HEK293 (cell line): ENCODE results near the gene MARCHF9.

Experiments used
- CTCF ChIA-PET: fragments of 350-600 bp; formaldehyde crosslinking; extraction: SDS; loops from one replicate; lab custom pipeline; 2021; ENCODE audit warnings: antibody characterized with exemption; lab: Yijun Ruan, JAX
- POLR2A ChIA-PET: fragments of 300-600 bp; formaldehyde crosslinking; extraction: SDS; loops from one replicate; lab custom pipeline; 2020; ENCODE audit warnings: antibody characterized with exemption, inconsistent platforms; lab: Yijun Ruan, JAX
- H3K27ac ChIP-seq: fragments of 200-500 bp; sonication (Bioruptor generic); 2 replicates; pipeline ENCODE4 v1.5.1; 2014; ENCODE audit warnings: low read depth, low read length, control low read depth, inconsistent platforms; ENCODE audit errors: extremely low read depth
- H3K36me3 ChIP-seq, 2 experiments: fragments of 200-500 bp in 1 of 2; sonication (Bioruptor generic) in 1 of 2; 1 replicate in 1 of 2; 2 replicates in 1 of 2; pipeline ENCODE4 v1.5.1; 2014 to 2017; ENCODE audit warnings: inconsistent platforms in 2 of 2, low read length in 2 of 2; ENCODE audit not compliant: control insufficient read depth in 2 of 2, insufficient read depth in 1 of 2
- H3K4me1 ChIP-seq: fragments of 200-500 bp; sonication (Bioruptor generic); 2 replicates; pipeline ENCODE4 v1.5.1; 2014; ENCODE audit warnings: mild to moderate bottlenecking, low read length, inconsistent platforms; ENCODE audit not compliant: control insufficient read depth, insufficient read depth
- H3K4me3 ChIP-seq: 2 replicates; pipeline ENCODE4 v1.5.1; 2011; ENCODE audit warnings: low read depth, mild to moderate bottlenecking, control low read depth, low read length, moderate library complexity
- H3K9me3 ChIP-seq: fragments of 200-500 bp; sonication (Bioruptor generic); 2 replicates; pipeline ENCODE4 v1.5.1; 2014; ENCODE audit warnings: low read depth, low read length, inconsistent platforms; ENCODE audit not compliant: control insufficient read depth, insufficient read depth
- FEZF1 ChIP-seq: fragments of 450-650 bp; formaldehyde crosslinking; IDR thresholded peaks from 2 replicates; pipeline ENCODE4 v1.5.1; 2016; ENCODE audit warnings: missing biosample characterization, missing genetic modification characterization
- IKZF3 ChIP-seq: fragments of 450-650 bp; IDR thresholded peaks from 2 replicates; pipeline ENCODE4 v1.5.0; 2018; ENCODE audit warnings: missing biosample characterization, mild to moderate bottlenecking, missing genetic modification characterization, moderate library complexity
- KLF1 ChIP-seq: fragments of 450-650 bp; formaldehyde crosslinking; IDR thresholded peaks from 2 replicates; pipeline ENCODE4 v1.5.1; 2016; ENCODE audit warnings: missing biosample characterization, missing genetic modification characterization
- SCRT1 ChIP-seq: fragments of 450-650 bp; formaldehyde crosslinking; IDR thresholded peaks from 2 replicates; pipeline ENCODE4 v1.5.1; 2016; ENCODE audit warnings: missing biosample characterization, missing genetic modification characterization, borderline replicate concordance
- SP3 ChIP-seq: fragments of 450-650 bp; formaldehyde crosslinking; IDR thresholded peaks from 2 replicates; pipeline ENCODE4 v1.5.1; 2016; ENCODE audit warnings: missing biosample characterization, missing genetic modification characterization
- WT1 ChIP-seq: fragments of 450-650 bp; formaldehyde crosslinking; IDR thresholded peaks from 2 replicates; pipeline ENCODE4 v1.5.1; 2016; ENCODE audit warnings: missing biosample characterization, missing genetic modification characterization
- ZBTB1 ChIP-seq: fragments of 450-650 bp; formaldehyde crosslinking; IDR thresholded peaks from 2 replicates; pipeline ENCODE4 v1.5.1; 2016; ENCODE audit warnings: missing biosample characterization, missing genetic modification characterization
- ZBTB20 ChIP-seq: fragments of 450-650 bp; formaldehyde crosslinking; IDR thresholded peaks from 2 replicates; pipeline ENCODE4 v1.5.1; 2016; ENCODE audit warnings: missing biosample characterization, missing genetic modification characterization
- ZBTB21 ChIP-seq: fragments of 450-650 bp; formaldehyde crosslinking; IDR thresholded peaks from 2 replicates; pipeline ENCODE4 v1.5.1; 2017; ENCODE audit warnings: missing biosample characterization, missing genetic modification characterization
- ZEB2 ChIP-seq: fragments of 450-650 bp; formaldehyde crosslinking; IDR thresholded peaks from 2 replicates; pipeline ENCODE4 v1.5.1; 2016; ENCODE audit warnings: missing biosample characterization, missing genetic modification characterization
- ZNF24 ChIP-seq: fragments of 450-650 bp; formaldehyde crosslinking; IDR thresholded peaks from 2 replicates; pipeline ENCODE4 v1.5.1; 2016; ENCODE audit warnings: missing biosample characterization, missing genetic modification characterization
- ZNF391 ChIP-seq: fragments of 450-650 bp; formaldehyde crosslinking; IDR thresholded peaks from 2 replicates; pipeline ENCODE4 v1.5.1; 2016; ENCODE audit warnings: low read depth, missing biosample characterization, missing genetic modification characterization, borderline replicate concordance
- ZNF394 ChIP-seq: fragments of 450-650 bp; formaldehyde crosslinking; IDR thresholded peaks from 2 replicates; pipeline ENCODE4 v1.5.1; 2016; ENCODE audit warnings: missing biosample characterization, missing genetic modification characterization, mild to moderate bottlenecking, moderate library complexity, borderline replicate concordance
- ZNF561 ChIP-seq: fragments of 450-650 bp; IDR thresholded peaks from 2 replicates; pipeline ENCODE4 v1.5.1; 2018; ENCODE audit warnings: missing biosample characterization, missing genetic modification characterization, borderline replicate concordance
- ZNF600 ChIP-seq: fragments of 450-650 bp; formaldehyde crosslinking; IDR thresholded peaks from 2 replicates; pipeline ENCODE4 v1.5.1; 2016; ENCODE audit warnings: missing biosample characterization, missing genetic modification characterization
- ZNF629 ChIP-seq: fragments of 450-650 bp; formaldehyde crosslinking; IDR thresholded peaks from 2 replicates; pipeline ENCODE4 v1.5.1; 2017; ENCODE audit warnings: missing biosample characterization, missing genetic modification characterization
- ZNF660 ChIP-seq: fragments of 450-650 bp; IDR thresholded peaks from 2 replicates; pipeline ENCODE4 v1.5.1; 2018; ENCODE audit warnings: missing biosample characterization, mild to moderate bottlenecking, missing genetic modification characterization
- ZNF707 ChIP-seq: fragments of 450-650 bp; formaldehyde crosslinking; IDR thresholded peaks from 2 replicates; pipeline ENCODE4 v1.5.1; 2016; ENCODE audit warnings: missing biosample characterization, missing genetic modification characterization
- ZNF843 ChIP-seq: fragments of 450-650 bp; formaldehyde crosslinking; IDR thresholded peaks from 2 replicates; pipeline ENCODE4 v1.5.1; 2016; ENCODE audit warnings: missing biosample characterization, missing genetic modification characterization
- TF ChIP-seq, protein P1 (sequence below): fragments of 450-650 bp; formaldehyde crosslinking; IDR thresholded peaks from 2 replicates; pipeline ENCODE4 v1.5.1; 2016; ENCODE audit warnings: missing biosample characterization, missing genetic modification characterization
- TF ChIP-seq, protein P2 (sequence below): fragments of 450-650 bp; formaldehyde crosslinking; IDR thresholded peaks from 2 replicates; pipeline ENCODE4 v1.5.1; 2016; ENCODE audit warnings: missing biosample characterization, missing genetic modification characterization
- TF ChIP-seq, protein P3 (sequence below): fragments of 450-650 bp; formaldehyde crosslinking; IDR thresholded peaks from 2 replicates; pipeline ENCODE4 v1.5.1; 2016; ENCODE audit warnings: missing biosample characterization, missing genetic modification characterization
- TF ChIP-seq, protein P4 (sequence below): fragments of 450-650 bp; formaldehyde crosslinking; IDR thresholded peaks from 2 replicates; pipeline ENCODE4 v1.5.1; 2017; ENCODE audit warnings: missing biosample characterization, missing genetic modification characterization
- TF ChIP-seq, protein P5 (sequence below): fragments of 450-650 bp; formaldehyde crosslinking; IDR thresholded peaks from 2 replicates; pipeline ENCODE4 v1.5.1; 2016; ENCODE audit warnings: missing biosample characterization, missing genetic modification characterization

Gene MARCHF9, protein sequence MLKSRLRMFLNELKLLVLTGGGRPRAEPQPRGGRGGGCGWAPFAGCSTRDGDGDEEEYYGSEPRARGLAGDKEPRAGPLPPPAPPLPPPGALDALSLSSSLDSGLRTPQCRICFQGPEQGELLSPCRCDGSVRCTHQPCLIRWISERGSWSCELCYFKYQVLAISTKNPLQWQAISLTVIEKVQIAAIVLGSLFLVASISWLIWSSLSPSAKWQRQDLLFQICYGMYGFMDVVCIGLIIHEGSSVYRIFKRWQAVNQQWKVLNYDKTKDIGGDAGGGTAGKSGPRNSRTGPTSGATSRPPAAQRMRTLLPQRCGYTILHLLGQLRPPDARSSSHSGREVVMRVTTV

DNA sequence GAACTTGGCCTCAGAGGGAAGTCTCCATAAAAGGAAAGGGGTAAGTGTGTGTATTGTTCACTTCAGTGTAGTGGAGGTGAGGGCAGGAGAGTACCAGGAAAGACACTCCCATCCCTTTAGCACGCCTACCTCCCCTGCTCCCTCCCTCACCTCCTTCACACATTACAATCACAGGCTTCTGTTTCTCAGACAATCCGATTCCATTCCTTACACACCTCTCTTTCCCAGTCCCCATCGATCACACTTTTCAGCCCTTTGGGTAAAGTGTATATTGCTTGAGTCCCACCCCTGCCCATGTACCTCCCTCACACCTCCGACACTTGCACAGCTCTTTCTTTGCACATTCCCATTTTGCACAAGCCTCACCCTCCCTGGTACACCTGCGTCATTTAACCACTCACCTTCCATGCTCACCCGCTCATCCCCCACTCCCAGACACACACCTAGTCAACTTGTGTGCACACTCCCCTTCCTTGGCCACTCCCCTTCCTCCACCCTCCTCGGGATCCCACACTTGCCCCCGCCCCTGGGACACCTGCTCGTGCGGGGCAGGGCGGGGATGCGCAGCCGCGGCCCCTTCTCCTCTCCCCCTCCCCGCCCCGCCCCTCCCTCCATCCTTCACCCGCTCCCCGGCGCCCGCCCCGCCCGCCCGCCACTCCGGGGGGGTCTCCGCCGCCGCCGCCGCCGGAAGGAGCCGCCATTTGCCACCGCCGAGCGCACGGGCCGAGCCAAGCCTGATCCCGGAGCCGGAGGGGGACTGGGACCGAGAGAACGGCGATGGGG, at the start of gene MARCHF9:
TSS of gene MARCHF9 (plus strand) at position 693 of the 783 bp plus-strand sequence. CDS start 426 bp downstream, outside the sequence.
- Histone ChIP-seq H3K4me1 (peaks cover 16% of the 10 kb centered on the region), H3K9me3 (no peaks in the 10 kb centered on the region), H3K36me3 (peaks cover 16 to 46% of the 10 kb centered on the region in 2 experiments), H3K27ac (peak within 1 kb of the TSS; percentile 69; the same call in 1 of the 2 replicates), H3K4me3 (peak within 1 kb of the TSS; percentile 63)
- ChIA-PET POLR2A (interaction anchor here (0.5 to 1.4 kb wide), 3 partner anchors 17 to 1832 kb away, joined by 3 to 4 read pairs (median 4); partner anchors contain the start of genes EEF1AKMT3 and METTL1), CTCF (interaction anchor here (2.4 kb wide), 1 partner anchor 12 kb away, joined by 26 read pairs; the partner anchor contains the start of gene CYP27B1)
- TF ChIP-seq ZNF394, result no peak; the same call in 1 of the 2 replicates
- TF ChIP-seq ZNF660 (tag by site-specific recombination), result no peak
- peak; percentile 99 for TF ChIP-seq ZNF600 (tag by site-specific recombination)
- TF ChIP-seq ZNF24 (tag by site-specific recombination), result 0 out of 2 replicates have a peak, but pooled peaks have one; percentile 54
- TF ChIP-seq, protein P1, sequence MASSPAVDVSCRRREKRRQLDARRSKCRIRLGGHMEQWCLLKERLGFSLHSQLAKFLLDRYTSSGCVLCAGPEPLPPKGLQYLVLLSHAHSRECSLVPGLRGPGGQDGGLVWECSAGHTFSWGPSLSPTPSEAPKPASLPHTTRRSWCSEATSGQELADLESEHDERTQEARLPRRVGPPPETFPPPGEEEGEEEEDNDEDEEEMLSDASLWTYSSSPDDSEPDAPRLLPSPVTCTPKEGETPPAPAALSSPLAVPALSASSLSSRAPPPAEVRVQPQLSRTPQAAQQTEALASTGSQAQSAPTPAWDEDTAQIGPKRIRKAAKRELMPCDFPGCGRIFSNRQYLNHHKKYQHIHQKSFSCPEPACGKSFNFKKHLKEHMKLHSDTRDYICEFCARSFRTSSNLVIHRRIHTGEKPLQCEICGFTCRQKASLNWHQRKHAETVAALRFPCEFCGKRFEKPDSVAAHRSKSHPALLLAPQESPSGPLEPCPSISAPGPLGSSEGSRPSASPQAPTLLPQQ (tag by site-specific recombination), result peak; percentile 45; the same call in 1 of the 2 replicates
- peak; percentile 92 for TF ChIP-seq ZEB2 (tag by site-specific recombination)
- TF ChIP-seq, protein P2, sequence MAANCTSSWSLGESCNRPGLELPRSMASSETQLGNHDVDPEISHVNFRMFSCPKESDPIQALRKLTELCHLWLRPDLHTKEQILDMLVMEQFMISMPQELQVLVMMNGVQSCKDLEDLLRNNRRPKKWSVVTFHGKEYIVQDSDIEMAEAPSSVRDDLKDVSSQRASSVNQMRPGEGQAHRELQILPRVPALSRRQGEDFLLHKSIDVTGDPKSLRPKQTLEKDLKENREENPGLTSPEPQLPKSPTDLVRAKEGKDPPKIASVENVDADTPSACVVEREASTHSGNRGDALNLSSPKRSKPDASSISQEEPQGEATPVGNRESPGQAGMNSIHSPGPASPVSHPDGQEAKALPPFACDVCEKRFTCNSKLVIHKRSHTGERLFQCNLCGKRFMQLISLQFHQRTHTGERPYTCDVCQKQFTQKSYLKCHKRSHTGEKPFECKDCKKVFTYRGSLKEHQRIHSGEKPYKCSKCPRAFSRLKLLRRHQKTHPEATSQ, result no peak
- peak; percentile 67; the same call in 1 of the 2 replicates for TF ChIP-seq ZNF843 (tag by site-specific recombination)
- TF ChIP-seq SCRT1, result peak; percentile 91
- TF ChIP-seq WT1, result peak; percentile 88; the same call in 1 of the 2 replicates
- TF ChIP-seq ZNF707 (tag by site-specific recombination), result no peak
- TF ChIP-seq, protein P3, sequence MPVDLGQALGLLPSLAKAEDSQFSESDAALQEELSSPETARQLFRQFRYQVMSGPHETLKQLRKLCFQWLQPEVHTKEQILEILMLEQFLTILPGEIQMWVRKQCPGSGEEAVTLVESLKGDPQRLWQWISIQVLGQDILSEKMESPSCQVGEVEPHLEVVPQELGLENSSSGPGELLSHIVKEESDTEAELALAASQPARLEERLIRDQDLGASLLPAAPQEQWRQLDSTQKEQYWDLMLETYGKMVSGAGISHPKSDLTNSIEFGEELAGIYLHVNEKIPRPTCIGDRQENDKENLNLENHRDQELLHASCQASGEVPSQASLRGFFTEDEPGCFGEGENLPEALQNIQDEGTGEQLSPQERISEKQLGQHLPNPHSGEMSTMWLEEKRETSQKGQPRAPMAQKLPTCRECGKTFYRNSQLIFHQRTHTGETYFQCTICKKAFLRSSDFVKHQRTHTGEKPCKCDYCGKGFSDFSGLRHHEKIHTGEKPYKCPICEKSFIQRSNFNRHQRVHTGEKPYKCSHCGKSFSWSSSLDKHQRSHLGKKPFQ (tag by site-specific recombination), result peak; percentile 97
- TF ChIP-seq ZBTB21 (tag by site-specific recombination), result peak; percentile 11; the same call in 1 of the 2 replicates
- peak; percentile 97 for TF ChIP-seq KLF1
- TF ChIP-seq ZBTB1, result 0 out of 2 replicates have a peak, but pooled peaks have one; percentile 35
- no peak; the same call in 1 of the 2 replicates for TF ChIP-seq ZNF629
- peak; percentile 17; the same call in 1 of the 2 replicates for TF ChIP-seq IKZF3 (tag by site-specific recombination)
- peak; percentile 36; the same call in 1 of the 2 replicates for TF ChIP-seq FEZF1 (tag by site-specific recombination)
- peak; percentile 69 for TF ChIP-seq ZBTB20 (tag by site-specific recombination)
- peak; percentile 76; the same call in 1 of the 2 replicates for TF ChIP-seq ZNF391
- peak; percentile 96 for TF ChIP-seq SP3 (tag by site-specific recombination)
- TF ChIP-seq, protein P4, sequence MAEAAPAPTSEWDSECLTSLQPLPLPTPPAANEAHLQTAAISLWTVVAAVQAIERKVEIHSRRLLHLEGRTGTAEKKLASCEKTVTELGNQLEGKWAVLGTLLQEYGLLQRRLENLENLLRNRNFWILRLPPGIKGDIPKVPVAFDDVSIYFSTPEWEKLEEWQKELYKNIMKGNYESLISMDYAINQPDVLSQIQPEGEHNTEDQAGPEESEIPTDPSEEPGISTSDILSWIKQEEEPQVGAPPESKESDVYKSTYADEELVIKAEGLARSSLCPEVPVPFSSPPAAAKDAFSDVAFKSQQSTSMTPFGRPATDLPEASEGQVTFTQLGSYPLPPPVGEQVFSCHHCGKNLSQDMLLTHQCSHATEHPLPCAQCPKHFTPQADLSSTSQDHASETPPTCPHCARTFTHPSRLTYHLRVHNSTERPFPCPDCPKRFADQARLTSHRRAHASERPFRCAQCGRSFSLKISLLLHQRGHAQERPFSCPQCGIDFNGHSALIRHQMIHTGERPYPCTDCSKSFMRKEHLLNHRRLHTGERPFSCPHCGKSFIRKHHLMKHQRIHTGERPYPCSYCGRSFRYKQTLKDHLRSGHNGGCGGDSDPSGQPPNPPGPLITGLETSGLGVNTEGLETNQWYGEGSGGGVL (tag by site-specific recombination), result peak; percentile 89
- TF ChIP-seq, protein P5, sequence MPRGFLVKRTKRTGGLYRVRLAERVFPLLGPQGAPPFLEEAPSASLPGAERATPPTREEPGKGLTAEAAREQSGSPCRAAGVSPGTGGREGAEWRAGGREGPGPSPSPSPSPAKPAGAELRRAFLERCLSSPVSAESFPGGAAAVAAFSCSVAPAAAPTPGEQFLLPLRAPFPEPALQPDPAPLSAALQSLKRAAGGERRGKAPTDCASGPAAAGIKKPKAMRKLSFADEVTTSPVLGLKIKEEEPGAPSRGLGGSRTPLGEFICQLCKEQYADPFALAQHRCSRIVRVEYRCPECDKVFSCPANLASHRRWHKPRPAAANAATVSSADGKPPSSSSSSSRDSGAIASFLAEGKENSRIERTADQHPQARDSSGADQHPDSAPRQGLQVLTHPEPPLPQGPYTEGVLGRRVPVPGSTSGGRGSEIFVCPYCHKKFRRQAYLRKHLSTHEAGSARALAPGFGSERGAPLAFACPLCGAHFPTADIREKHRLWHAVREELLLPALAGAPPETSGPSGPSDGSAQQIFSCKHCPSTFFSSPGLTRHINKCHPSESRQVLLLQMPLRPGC, result peak; percentile 18; the same call in 1 of the 2 replicates
- TF ChIP-seq ZNF561 (tag by site-specific recombination), result no peak
